Smooth muscle cell (in vitro differentiated cells): Measurements from ENCODE around the gene MLEC. TPM values are rescaled to one million over a fixed set of nuclear protein-coding genes. Genes with fewer than 3 reads are reported as not detected.
A peak's percentile ranks its signal among the peaks of the same experiment; 100 is the strongest.

Source experiments
- DNase-seq: peaks from one replicate; lab custom pipeline; 2025; ENCODE audit not compliant: unreplicated experiment; lab: John Stamatoyannopoulos, UW
- H2AFZ ChIP-seq: fragments of 200-600 bp; sonication (generic); 2 replicates; pipeline ENCODE4 v1.6.0; 2016; ENCODE audit warnings: antibody characterized with exemption, low read depth, mild to moderate bottlenecking
- H3F3A ChIP-seq: fragments of 200-600 bp; sonication (generic); 2 replicates; pipeline ENCODE4 v1.6.0; 2017; ENCODE audit warnings: antibody characterized with exemption, low read depth
- H3K27ac ChIP-seq: fragments of 200-600 bp; sonication (generic); 2 replicates; pipeline ENCODE4 v1.5.1; 2016; ENCODE audit warnings: low read depth, mild to moderate bottlenecking
- H3K27me3 ChIP-seq: fragments of 200-600 bp; sonication (generic); 2 replicates; pipeline ENCODE4 v1.6.1; 2016; ENCODE audit warnings: low read depth, mild to moderate bottlenecking
- H3K36me3 ChIP-seq: fragments of 200-600 bp; sonication (generic); 2 replicates; pipeline ENCODE4 v1.5.1; 2016; ENCODE audit warnings: low read depth
- H3K4me1 ChIP-seq: fragments of 200-600 bp; sonication (generic); 2 replicates; pipeline ENCODE4 v1.5.1; 2016; ENCODE audit warnings: low read depth
- H3K4me2 ChIP-seq: fragments of 200-600 bp; sonication (generic); 2 replicates; pipeline ENCODE4 v1.6.0; 2016; ENCODE audit warnings: mild to moderate bottlenecking
- H3K4me3 ChIP-seq: fragments of 200-600 bp; sonication (generic); 2 replicates; pipeline ENCODE4 v1.5.1; 2016; ENCODE audit warnings: mild to moderate bottlenecking
- H3K79me2 ChIP-seq: fragments of 200-600 bp; sonication (generic); 2 replicates; pipeline ENCODE4 v1.6.0; 2016; ENCODE audit warnings: low read depth, mild to moderate bottlenecking
- H3K9ac ChIP-seq: fragments of 200-600 bp; sonication (generic); 2 replicates; pipeline ENCODE4 v1.6.0; 2016; ENCODE audit warnings: low read depth
- H3K9me3 ChIP-seq: fragments of 200-600 bp; sonication (generic); replicated peaks from 2 replicates; pipeline ENCODE4 v1.5.1; 2016; ENCODE audit warnings: low read depth
- H4K20me1 ChIP-seq: fragments of 200-600 bp; sonication (generic); 2 replicates; pipeline ENCODE4 v1.6.0; 2016; ENCODE audit warnings: low read depth
- WGBS: methylation state at CpG from one replicate; pipeline ENCODE4 v1.1.7; 2016; ENCODE audit warnings: low lambda C conversion rate; 5-methylcytosine and 5-hydroxymethylcytosine counted together
- polyA plus RNA-seq: library from polyadenylated mRNA; unstranded; fragments of >200 nt; fragmentation: Nextera tagmentation; extraction: Ambion mirVana; gene quantifications from 2 replicates; pipeline ENCODE4 v1.2.1, GENCODE V29; 2016
- total RNA-seq: library from RNA; depleted of rRNA; stranded (reverse); fragments of >200 nt; gene quantifications from 2 replicates; pipeline ENCODE4 v1.2.3, GENCODE V29; 2014
- TF ChIP-seq, protein P1 (sequence below): fragments of 200-600 bp; sonication (generic); IDR thresholded peaks from 2 replicates; pipeline ENCODE4 v1.5.1; 2017; ENCODE audit warnings: borderline replicate concordance, mild to moderate bottlenecking, antibody characterized with exemption; ENCODE audit not compliant: insufficient read depth, poor library complexity, severe bottlenecking

Gene MLEC
- total and polyA plus RNA-seq, 2 experiments from 2014 or later: 70.7 to 230 TPM

DNA sequence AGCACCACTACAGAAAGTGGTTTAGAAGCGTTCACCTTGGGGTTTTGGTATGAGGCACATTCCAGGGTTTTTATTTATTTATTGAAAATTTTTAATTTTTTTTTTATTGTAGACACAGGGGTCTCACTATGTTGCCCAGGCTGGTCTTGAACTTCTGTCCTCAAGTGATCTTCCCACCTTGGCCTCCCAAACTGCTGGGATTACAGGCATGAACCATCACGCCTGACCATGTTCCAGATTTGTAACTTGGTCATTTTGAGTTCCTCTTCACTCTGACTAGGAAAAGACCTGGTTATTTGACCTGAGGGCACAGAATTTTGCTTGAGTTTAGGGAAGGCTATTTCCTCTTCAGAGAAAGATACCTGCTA, 3.1 kb downstream of the MLEC start:
- Histone ChIP-seq H3K27ac (no peak overlapping the region), H3K79me2 (peaks cover 68% of the 10 kb centered on the region), H4K20me1 (peaks cover 74% of the 10 kb centered on the region), H3K9me3 (no peaks in the 10 kb centered on the region), H3F3A (no peaks in the 10 kb centered on the region), H3K4me2 (peak overlapping the region; percentile 94), H2AFZ (no peak overlapping the region), H3K27me3 (no peaks in the 10 kb centered on the region), H3K4me3 (peak overlapping the region; percentile 73), H3K9ac (no peak overlapping the region), H3K36me3 (peaks cover 3% of the 10 kb centered on the region), H3K4me1 (peaks cover 19% of the 10 kb centered on the region)
- 94% methylated on average over 2 of the region's 2 CpGs for WGBS
- DNase-seq: no peak
- TF ChIP-seq, protein P1, sequence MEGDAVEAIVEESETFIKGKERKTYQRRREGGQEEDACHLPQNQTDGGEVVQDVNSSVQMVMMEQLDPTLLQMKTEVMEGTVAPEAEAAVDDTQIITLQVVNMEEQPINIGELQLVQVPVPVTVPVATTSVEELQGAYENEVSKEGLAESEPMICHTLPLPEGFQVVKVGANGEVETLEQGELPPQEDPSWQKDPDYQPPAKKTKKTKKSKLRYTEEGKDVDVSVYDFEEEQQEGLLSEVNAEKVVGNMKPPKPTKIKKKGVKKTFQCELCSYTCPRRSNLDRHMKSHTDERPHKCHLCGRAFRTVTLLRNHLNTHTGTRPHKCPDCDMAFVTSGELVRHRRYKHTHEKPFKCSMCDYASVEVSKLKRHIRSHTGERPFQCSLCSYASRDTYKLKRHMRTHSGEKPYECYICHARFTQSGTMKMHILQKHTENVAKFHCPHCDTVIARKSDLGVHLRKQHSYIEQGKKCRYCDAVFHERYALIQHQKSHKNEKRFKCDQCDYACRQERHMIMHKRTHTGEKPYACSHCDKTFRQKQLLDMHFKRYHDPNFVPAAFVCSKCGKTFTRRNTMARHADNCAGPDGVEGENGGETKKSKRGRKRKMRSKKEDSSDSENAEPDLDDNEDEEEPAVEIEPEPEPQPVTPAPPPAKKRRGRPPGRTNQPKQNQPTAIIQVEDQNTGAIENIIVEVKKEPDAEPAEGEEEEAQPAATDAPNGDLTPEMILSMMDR: no peak

DNA sequence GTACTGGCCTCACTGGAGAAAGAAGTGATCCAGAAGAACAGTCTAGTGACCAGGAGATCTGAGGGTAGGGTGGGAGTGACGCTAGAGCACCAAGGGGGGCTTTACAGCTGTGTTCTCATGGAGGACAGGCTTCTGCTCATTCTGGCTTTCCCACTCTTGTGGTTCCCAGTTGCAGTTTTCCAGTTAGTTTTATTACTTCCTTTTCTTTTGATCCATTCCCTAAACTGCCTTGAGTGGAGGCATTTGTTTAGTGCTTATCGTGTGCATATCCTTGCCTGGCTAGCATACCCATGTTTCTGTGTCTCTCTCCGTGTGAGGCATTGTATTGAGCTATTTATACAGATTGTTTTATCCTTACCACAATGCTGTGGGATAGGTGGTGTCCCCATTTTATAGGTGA, 4.0 kb downstream of the MLEC start:
- peaks cover 19% of the 10 kb centered on the region for H3K4me1 ChIP-seq
- no peaks in the 10 kb centered on the region for H3F3A ChIP-seq
- H3K9ac ChIP-seq: no peak overlapping the region
- peaks cover 68% of the 10 kb centered on the region for H3K79me2 ChIP-seq
- no peak overlapping the region for H2AFZ ChIP-seq
- WGBS: 27% methylated on average over 3 of the region's 3 CpGs
- H3K36me3 ChIP-seq: peaks cover 3% of the 10 kb centered on the region
- no peaks in the 10 kb centered on the region for H3K9me3 ChIP-seq
- H4K20me1 ChIP-seq: peaks cover 83% of the 10 kb centered on the region
- TF ChIP-seq, protein P1: no peak
- H3K4me2 ChIP-seq: no peak overlapping the region
- no peak overlapping the region for H3K27ac ChIP-seq
- DNase-seq: no peak
- H3K27me3 ChIP-seq: no peaks in the 10 kb centered on the region
- H3K4me3 ChIP-seq: no peak overlapping the region

DNA sequence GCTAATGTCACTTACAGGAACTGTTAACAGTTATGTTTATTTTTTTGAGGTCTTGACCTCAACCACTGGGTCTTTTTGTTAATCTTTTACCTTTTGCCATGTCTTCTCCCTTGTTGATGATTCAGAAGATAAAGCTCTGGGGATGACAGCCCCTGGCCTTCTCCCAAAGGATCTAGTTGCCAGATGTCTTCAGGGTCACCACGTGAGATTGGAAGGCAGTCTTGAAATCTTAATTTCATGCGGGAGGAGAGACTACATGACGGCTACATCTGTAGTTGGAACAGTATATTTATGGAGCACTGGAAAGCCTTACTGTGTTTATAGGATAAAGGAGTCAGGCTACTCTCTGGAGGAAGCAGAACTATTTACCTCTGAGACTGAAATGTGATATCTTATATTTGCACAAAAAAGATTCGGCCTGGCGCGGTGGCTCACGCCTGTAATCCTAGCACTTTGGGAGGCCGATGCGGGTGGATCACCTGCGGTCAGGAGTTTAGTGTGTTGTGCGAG, 5.6 kb downstream of the MLEC start:
- no peak overlapping the region for H3K4me2 ChIP-seq

DNA sequence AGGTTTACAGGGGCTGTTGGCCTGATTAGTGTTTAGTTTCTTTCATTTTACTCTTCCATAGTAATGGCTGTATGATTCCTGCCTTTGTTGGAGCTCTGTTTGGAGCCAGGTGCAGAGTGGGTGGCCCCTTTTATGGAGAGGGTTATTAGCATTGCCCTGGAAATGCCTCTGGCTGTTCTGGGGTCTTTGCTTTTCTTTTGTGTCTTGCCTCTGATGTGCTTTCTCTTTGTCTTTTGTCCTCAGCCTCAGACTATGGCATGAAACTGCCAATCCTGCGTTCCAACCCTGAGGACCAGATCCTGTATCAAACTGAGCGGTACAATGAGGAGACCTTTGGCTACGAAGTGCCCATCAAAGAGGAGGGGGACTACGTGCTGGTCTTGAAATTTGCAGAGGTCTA, 6.9 kb downstream of the MLEC start:
- no peaks in the 10 kb centered on the region for H3K9me3 ChIP-seq
- WGBS: 94% methylated on average over 4 of the region's 4 CpGs
- H3K27ac ChIP-seq: no peak overlapping the region
- H3K9ac ChIP-seq: no peak overlapping the region
- TF ChIP-seq, protein P1: no peak
- no peak overlapping the region for H3K4me2 ChIP-seq
- no peaks in the 10 kb centered on the region for H3F3A ChIP-seq
- no peak overlapping the region for H3K4me3 ChIP-seq
- peaks cover 87% of the 10 kb centered on the region for H4K20me1 ChIP-seq
- H3K27me3 ChIP-seq: no peaks in the 10 kb centered on the region
- no peak for DNase-seq
- peaks cover 7% of the 10 kb centered on the region for H3K36me3 ChIP-seq
- H2AFZ ChIP-seq: no peak overlapping the region
- peaks cover 52% of the 10 kb centered on the region for H3K79me2 ChIP-seq
- H3K4me1 ChIP-seq: peaks cover 10% of the 10 kb centered on the region

More for the DNA sequence above, 5.6 kb downstream of the MLEC start:
- Histone ChIP-seq H3K9me3 (no peaks in the 10 kb centered on the region), H3K27ac (no peak overlapping the region), H4K20me1 (peaks cover 87% of the 10 kb centered on the region), H2AFZ (no peak overlapping the region), H3K4me3 (no peak overlapping the region), H3K79me2 (peaks cover 65% of the 10 kb centered on the region), H3K27me3 (no peaks in the 10 kb centered on the region), H3K36me3 (peaks cover 7% of the 10 kb centered on the region), H3K9ac (no peak overlapping the region), H3F3A (no peaks in the 10 kb centered on the region), H3K4me1 (peaks cover 19% of the 10 kb centered on the region)
- TF ChIP-seq, protein P1: no peak
- DNase-seq: no peak
- 80% methylated on average over 11 of the region's 11 CpGs for WGBS
